COR-L47 (cell line): ENCODE data around the gene EIF5A.

Source experiments
- DNase-seq: peaks from one replicate; lab custom pipeline; 2025; lab: John Stamatoyannopoulos, UW

EIF5A gene

GRCh38 chr17:7306911-7307685 lies at the start of gene EIF5A:
Gene EIF5A (plus strand): TSS chr17:7307628. CDS start chr17:7309636, 2,008 bp downstream.
- DNase-seq = peak; percentile 96

- DNase-seq = no peak
These were observed 48.5 kb upstream of the EIF5A start for GRCh38 chr17:7258731-7259554.

GRCh38 chr17:7259555-7259889 lies 47.9 kb upstream of the EIF5A start:
- DNase-seq = no peak

GRCh38 chr17:7260151-7260550 lies 47.3 kb upstream of the EIF5A start:
- DNase-seq = no peak

GRCh38 chr17:7260651-7261378 lies 46.6 kb upstream of the EIF5A start:
- no peak for DNase-seq

- no peak for DNase-seq
These were observed 45.8 kb upstream of the EIF5A start for GRCh38 chr17:7261379-7262191.

GRCh38 chr17:7262192-7262934 lies 45.1 kb upstream of the EIF5A start, which contains the start of gene CLDN7:
Gene CLDN7 (minus strand): TSS chr17:7262478. CDS start chr17:7262043, 435 bp downstream.
- peak; percentile 39 for DNase-seq

GRCh38 chr17:7262935-7263800 lies 44.3 kb upstream of the EIF5A start:
- DNase-seq = no peak

- no peak for DNase-seq
These were observed 43.7 kb upstream of the EIF5A start for GRCh38 chr17:7263801-7264078.

GRCh38 chr17:7266784-7267183 lies 40.6 kb upstream of the EIF5A start:
- DNase-seq = no peak

- DNase-seq = no peak
These were observed 28.0 kb upstream of the EIF5A start for GRCh38 chr17:7279448-7279847.

- DNase-seq = peak; percentile 32
These were observed 26.8 kb upstream of the EIF5A start for GRCh38 chr17:7280519-7281073.

- peak; percentile 56 for DNase-seq
These were observed 26.1 kb upstream of the EIF5A start, which contains the start of gene SLC2A4 for GRCh38 chr17:7281074-7281952. Gene SLC2A4 (plus strand): TSS chr17:7281718. CDS start chr17:7281935, 217 bp downstream.

- DNase-seq = no peak
These were observed 25.3 kb upstream of the EIF5A start for GRCh38 chr17:7281953-7282751.

- DNase-seq = no peak
These were observed 24.6 kb upstream of the EIF5A start for GRCh38 chr17:7282752-7283321.

GRCh38 chr17:7283471-7284216 lies 23.8 kb upstream of the EIF5A start:
- no peak for DNase-seq

- DNase-seq = no peak
These were observed 22.5 kb upstream of the EIF5A start for GRCh38 chr17:7284911-7285310.
